Stomach (tissue), 9 donors: Measurements from ENCODE around the gene PIGX. TPM values are rescaled to one million over a fixed set of nuclear protein-coding genes. Genes with fewer than 3 reads are reported as not detected.

Source experiments
- DNase-seq, 2 donors: peaks; one replicate each; pipeline versions ENCODE4 v3.0.0 to v3.0.0-alpha.2; 2013 to 2019
- H3K27ac ChIP-seq, 5 donors: fragments of 200-600 bp in 4 of 5; sonication (generic) in 4 of 5; one replicate each; pipeline ENCODE4 v1.5.1; 2013 to 2019; ENCODE audit warnings: mild to moderate bottlenecking in 1 of 5, moderate library complexity in 1 of 5
- H3K27me3 ChIP-seq, 3 donors: fragments of 200-600 bp; sonication (generic); one replicate each; pipeline ENCODE4 v1.5.1; 2017 to 2019; ENCODE audit warnings: mixed run types in 1 of 3
- H3K36me3 ChIP-seq, 4 donors: fragments of 200-600 bp; sonication (generic); 1 replicate in 3 of 4; 2 replicates in 1 of 4; pipeline ENCODE4 v1.5.1; 2016 to 2019
- H3K4me1 ChIP-seq, 4 donors: fragments of 200-600 bp; sonication (generic); one replicate each; pipeline ENCODE4 v1.5.1; 2016 to 2019
- H3K4me3 ChIP-seq, 4 donors: fragments of 200-600 bp; sonication (generic) in 3 of 4; one replicate each; pipeline ENCODE4 v1.5.1; 2016 to 2019; ENCODE audit warnings: mild to moderate bottlenecking in 1 of 4
- H3K9me3 ChIP-seq, 4 donors: fragments of 200-600 bp; sonication (generic); one replicate each; pipeline ENCODE4 v1.5.1; 2016 to 2019
- EP300 ChIP-seq: sonication (generic); formaldehyde crosslinking; IDR thresholded peaks from one replicate; pipeline ENCODE4 v1.6.1; 2017; ENCODE audit warnings: antibody characterized with exemption
- POLR2A ChIP-seq, 4 donors: fragments of 450-650 bp; IDR thresholded peaks; one replicate each; pipeline ENCODE4 v1.6.1; 2016; ENCODE audit warnings: antibody characterized with exemption in 4 of 4, control low read depth in 2 of 4, mild to moderate bottlenecking in 1 of 4, moderate library complexity in 1 of 4
- POLR2AphosphoS5 ChIP-seq, 3 donors: sonication (generic); formaldehyde crosslinking; IDR thresholded peaks; one replicate each; pipeline ENCODE4 v1.6.1; 2016; ENCODE audit warnings: antibody characterized with exemption in 3 of 3
- WGBS, 5 donors: extraction: QIAGEN DNeasy Blood & Tissue Kit in 3 of 5; methylation state at CpG; one replicate each; pipeline versions ENCODE4 v1.1.5 to v1.1.7; 2013 to 2018; 5-methylcytosine and 5-hydroxymethylcytosine counted together
- intact Hi-C: fragments of 100-400 bp; cut with DNase I; formaldehyde crosslinking; loops from one replicate; pipeline ENCODE4 v1.15.1; 2023; ENCODE audit warnings: low total_unique reads
- polyA plus RNA-seq, 3 donors: library from polyadenylated mRNA; stranded (reverse); fragments of 200-250 nt; gene quantifications; one replicate each; pipeline ENCODE4 v1.2.3, GENCODE V29; 2013
- small RNA-seq, 4 donors: library from RNA; depleted of rRNA; stranded (forward); fragments of <200 nt; gene quantifications; one replicate each; pipeline ENCODE3, GENCODE V24; 2016
- total RNA-seq, 5 donors: library from RNA; depleted of rRNA; stranded (reverse); fragments of >200 nt; gene quantifications; one replicate each; pipeline versions ENCODE4 v1.1.0 to v1.2.3, GENCODE V29; 2014 to 2016
- TF ChIP-seq, protein P1 (sequence below), 7 experiments: fragments of 450-650 bp in 4 of 7; fragments of 200-600 bp in 3 of 7; sonication (generic) in 3 of 7; IDR thresholded peaks; one replicate each; pipeline ENCODE4 v1.5.1; 2016 to 2019; ENCODE audit warnings: antibody characterized with exemption in 7 of 7, control low read depth in 2 of 7, mild to moderate bottlenecking in 1 of 7
- donor health status: healthy with polysubstance abuse.
- donor health status: Bipolar disorder and iron deficiency.
- donor health status: healthy.

PIGX gene
- total and polyA plus RNA-seq, 8 donors: 4.6 to 60.8 (median 15.0) TPM

GRCh38 chr3:196777836-196778235 lies 65.7 kb downstream of the PIGX start:
- DNase-seq: no peak
- Histone ChIP-seq H3K36me3 (peaks cover 0 to 17% (median 16%) of the 10 kb centered on the region in 4 donors), H3K4me3 (no peak overlapping the region), H3K9me3 (peaks cover 0 to 7% (median 0%) of the 10 kb centered on the region in 4 donors), H3K27me3 (no peaks in the 10 kb centered on the region), H3K4me1 (peaks cover 7 to 63% (median 30%) of the 10 kb centered on the region in 4 donors), H3K27ac (no peak overlapping the region)
- WGBS, 5 donors: 86 to 90% (median 88%) methylated on average over 8 of the region's 8 CpGs
- intact Hi-C loops: no loop called here
- TF ChIP-seq EP300: no peak
- TF ChIP-seq POLR2AphosphoS5 (IDR thresholded peaks at IDR 0.05): no peak
- no peak for TF ChIP-seq POLR2A (IDR thresholded peaks at IDR 0.05)
- TF ChIP-seq, protein P1, sequence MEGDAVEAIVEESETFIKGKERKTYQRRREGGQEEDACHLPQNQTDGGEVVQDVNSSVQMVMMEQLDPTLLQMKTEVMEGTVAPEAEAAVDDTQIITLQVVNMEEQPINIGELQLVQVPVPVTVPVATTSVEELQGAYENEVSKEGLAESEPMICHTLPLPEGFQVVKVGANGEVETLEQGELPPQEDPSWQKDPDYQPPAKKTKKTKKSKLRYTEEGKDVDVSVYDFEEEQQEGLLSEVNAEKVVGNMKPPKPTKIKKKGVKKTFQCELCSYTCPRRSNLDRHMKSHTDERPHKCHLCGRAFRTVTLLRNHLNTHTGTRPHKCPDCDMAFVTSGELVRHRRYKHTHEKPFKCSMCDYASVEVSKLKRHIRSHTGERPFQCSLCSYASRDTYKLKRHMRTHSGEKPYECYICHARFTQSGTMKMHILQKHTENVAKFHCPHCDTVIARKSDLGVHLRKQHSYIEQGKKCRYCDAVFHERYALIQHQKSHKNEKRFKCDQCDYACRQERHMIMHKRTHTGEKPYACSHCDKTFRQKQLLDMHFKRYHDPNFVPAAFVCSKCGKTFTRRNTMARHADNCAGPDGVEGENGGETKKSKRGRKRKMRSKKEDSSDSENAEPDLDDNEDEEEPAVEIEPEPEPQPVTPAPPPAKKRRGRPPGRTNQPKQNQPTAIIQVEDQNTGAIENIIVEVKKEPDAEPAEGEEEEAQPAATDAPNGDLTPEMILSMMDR (IDR thresholded peaks at IDR 0.05): no peak

DNA sequence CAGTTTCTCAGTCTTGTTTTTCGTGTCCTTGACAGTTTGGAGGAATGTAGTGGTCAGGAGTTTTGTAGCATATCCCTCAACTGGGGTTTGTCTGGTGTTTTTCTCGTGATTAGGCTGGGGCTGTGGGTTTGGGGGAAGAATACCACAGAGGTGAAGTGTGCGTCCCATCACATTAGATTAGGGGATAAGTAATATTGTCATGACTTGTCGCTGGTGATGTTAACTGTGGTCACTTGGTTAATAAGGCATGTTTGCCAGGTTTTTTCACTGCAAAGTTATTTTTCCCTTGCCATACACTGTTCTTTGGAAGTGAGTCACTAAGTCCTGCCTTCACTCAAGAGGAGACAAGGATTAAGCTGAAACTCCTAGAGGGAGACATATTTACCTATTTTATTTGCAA lies 66.6 kb downstream of the PIGX start:
- peak overlapping the region in 2 of 5 donors; percentile 40 to 43 for H3K27ac ChIP-seq
- 66 to 80% (median 75%) methylated on average over 4 of the region's 4 CpGs for WGBS, 5 donors
- no peak for DNase-seq
- peaks cover 7 to 26% (median 25%) of the 10 kb centered on the region in 4 donors for H3K36me3 ChIP-seq
- H3K4me3 ChIP-seq: no peak overlapping the region
- TF ChIP-seq POLR2AphosphoS5 (IDR thresholded peaks at IDR 0.05) (no peak), EP300 (no peak), POLR2A (IDR thresholded peaks at IDR 0.05) (no peak)
- TF ChIP-seq, protein P1 (IDR thresholded peaks at IDR 0.05): no peak
- peaks cover under 1 to 53% (median 22%) of the 10 kb centered on the region in 4 donors for H3K4me1 ChIP-seq
- peaks cover 0 to 7% (median 0%) of the 10 kb centered on the region in 4 donors for H3K9me3 ChIP-seq
- intact Hi-C loops: no loop called here
- H3K27me3 ChIP-seq: no peaks in the 10 kb centered on the region

GRCh38 chr3:196782511-196782910 lies 70.3 kb downstream of the PIGX start:
- no peak for TF ChIP-seq POLR2A (IDR thresholded peaks at IDR 0.05)
- Histone ChIP-seq H3K27me3 (no peaks in the 10 kb centered on the region), H3K4me3 (no peak overlapping the region), H3K27ac (no peak overlapping the region), H3K9me3 (peaks cover 0 to 7% (median 0%) of the 10 kb centered on the region in 4 donors), H3K36me3 (peaks cover 8 to 52% (median 42%) of the 10 kb centered on the region in 4 donors), H3K4me1 (peaks cover 3 to 27% (median 15%) of the 10 kb centered on the region in 4 donors)
- 86 to 97% (median 90%) methylated on average over 4 of the region's 4 CpGs for WGBS, 5 donors
- intact Hi-C loops: no loop called here
- no peak for DNase-seq

Small RNA genes within 50 kb of the gene (small RNA-seq; reads per million reads assigned to genes)
- gene RNU4-89P (0 reads per million in 4 donors), gene RNU6-42P (0 to 0.62 (median 0) reads per million in 4 donors), gene RNU6-646P (0 reads per million in 4 donors)

Other genes starting within 250 kb of the PIGX start
- gene RNF168, start 208.6 kb upstream of the PIGX start, total RNA-seq: 10 to 100 TPM in 3 of 5 donors, 1 to 10 TPM in 2; 6.1 to 27.8 (median 13.4) TPM
- gene RNF168, start 208.6 kb upstream of the PIGX start, polyA plus RNA-seq: 1 to 10 TPM; 4.4 to 6.0 (median 5.2) TPM
- gene SMCO1, start 197.0 kb upstream of the PIGX start, total RNA-seq: not detected
- gene SMCO1, start 197.0 kb upstream of the PIGX start, polyA plus RNA-seq: not detected
- gene WDR53, start 143.8 kb upstream of the PIGX start, total RNA-seq: 1 to 10 TPM in 3 of 5 donors, not detected in 2; 1.8 to 4.8 (median 4.6) TPM
- 10 to 100 TPM in 2 of 3 donors, 1 to 10 TPM in 1; 9.0 to 13.4 (median 11.5) TPM for gene WDR53, start 143.8 kb upstream of the PIGX start, polyA plus RNA-seq
- gene FBXO45, start 143.7 kb upstream of the PIGX start, total RNA-seq: 10 to 100 TPM in 2 of 5 donors, 1 to 10 TPM in 3; 1.2 to 12.1 (median 5.7) TPM
- gene FBXO45, start 143.7 kb upstream of the PIGX start, polyA plus RNA-seq: 1 to 10 TPM; 3.1 to 4.6 (median 3.7) TPM
- 1 to 10 TPM in 3 of 5 donors, under 1 TPM in 1, not detected in 1; 0.45 to 5.5 (median 1.6) TPM for gene NRROS, start 72.7 kb upstream of the PIGX start, total RNA-seq
- 1 to 10 TPM in 2 of 3 donors, under 1 TPM in 1; 0.85 to 1.4 (median 1.3) TPM for gene NRROS, start 72.7 kb upstream of the PIGX start, polyA plus RNA-seq
- 1 to 10 TPM in 1 of 5 donors, under 1 TPM in 1, not detected in 3; 0.18 to 1.8 TPM for gene CEP19, start 127 bp upstream of the PIGX start, total RNA-seq
- 1 to 10 TPM in 2 of 3 donors, under 1 TPM in 1; 0.63 to 3.1 (median 2.7) TPM for gene CEP19, start 127 bp upstream of the PIGX start, polyA plus RNA-seq
- gene PAK2, start 27.5 kb downstream of the PIGX start, total RNA-seq: 10 to 100 TPM; 11.1 to 88.7 (median 42.4) TPM
- gene PAK2, start 27.5 kb downstream of the PIGX start, polyA plus RNA-seq: 10 to 100 TPM; 13.5 to 17.6 (median 16.1) TPM
- gene SENP5, start 155.5 kb downstream of the PIGX start, total RNA-seq: 100 to 1,000 TPM in 1 of 5 donors, 10 to 100 TPM in 4; 37.4 to 115 (median 46.9) TPM
- 1 to 10 TPM; 5.2 to 5.6 (median 5.5) TPM for gene SENP5, start 155.5 kb downstream of the PIGX start, polyA plus RNA-seq
- 10 to 100 TPM; 15.4 to 45.4 (median 32.1) TPM for gene NCBP2, start 230.2 kb downstream of the PIGX start, total RNA-seq
- 10 to 100 TPM; 37.4 to 52.5 (median 49.2) TPM for gene NCBP2, start 230.2 kb downstream of the PIGX start, polyA plus RNA-seq